ENCODE measurements around the gene SPHK1. TPM values are rescaled to one million over a fixed set of nuclear protein-coding genes. Genes with fewer than 3 reads are reported as not detected.

SPHK1 gene
- total RNA-seq, 1 donor from 2014 or later = 11.0 TPM

- no peak for DNase-seq (ENCODE audit: low spot score)
- intact Hi-C loops (cut with DNase I) = no loop called here
Observed at GRCh38 chr17:76402711-76403110, 18.3 kb downstream of the SPHK1 start.

- intact Hi-C loops (cut with DNase I) = no loop called here
- DNase-seq (ENCODE audit: low spot score) = peak; percentile 35
Observed at GRCh38 chr17:76404256-76404655, 19.8 kb downstream of the SPHK1 start.

- peak; percentile 73 for DNase-seq (ENCODE audit: low spot score)
- intact Hi-C loops (cut with DNase I) = loop anchor here (5.0 kb wide), 1 partner anchor 92 kb away; no protein-coding TSS in a partner anchor
Observed at GRCh38 chr17:76404976-76405563, 20.7 kb downstream of the SPHK1 start.

GRCh38 chr17:76405607-76405966 is 21.2 kb downstream of the SPHK1 start:
- no peak for DNase-seq (ENCODE audit: low spot score)
- intact Hi-C loops (cut with DNase I) = loop anchor here (5.0 kb wide), 1 partner anchor 92 kb away; no protein-coding TSS in a partner anchor

- intact Hi-C loops (cut with DNase I) = loop anchor here (2.0 to 5.0 kb wide), 2 partner anchors 47 to 91 kb away; partner anchors contain the start of gene UBE2O
Observed at GRCh38 chr17:76405967-76406647, 21.7 kb downstream of the SPHK1 start.

DNA sequence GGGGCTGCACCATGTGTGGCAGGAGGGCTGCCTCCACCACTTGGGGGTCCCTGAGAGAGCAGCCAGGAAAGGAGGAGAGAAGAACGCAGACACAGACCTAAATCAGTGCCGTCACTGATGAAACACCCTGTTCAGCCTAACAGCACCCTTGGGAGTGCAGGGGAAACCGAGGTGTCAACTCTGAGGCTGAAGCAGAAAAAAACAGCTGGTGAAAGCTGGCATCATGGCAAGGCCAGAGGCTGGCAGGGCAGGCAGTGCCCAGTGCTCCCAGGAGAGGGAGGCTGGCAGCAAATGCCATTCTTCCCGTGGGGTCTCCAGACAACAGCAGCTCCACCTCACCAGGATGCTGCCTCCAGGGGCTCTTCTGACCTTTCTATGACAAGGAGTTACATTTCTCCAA is 23.1 kb downstream of the SPHK1 start:
- no peak for DNase-seq (ENCODE audit: low spot score)
- intact Hi-C loops (cut with DNase I) = loop anchor here (2.0 to 5.0 kb wide), 2 partner anchors 45 to 90 kb away; partner anchors contain the start of gene UBE2O

More at GRCh38 chr17:76405967-76406647, 21.7 kb downstream of the SPHK1 start:
- peak; percentile 89 for DNase-seq (ENCODE audit: low spot score)

GRCh38 chr17:76408037-76408849 is 23.8 kb downstream of the SPHK1 start:
- no peak for DNase-seq (ENCODE audit: low spot score)
- intact Hi-C loops (cut with DNase I) = loop anchor here (2.0 to 5.0 kb wide), 2 partner anchors 51 to 89 kb away; no protein-coding TSS in a partner anchor

GRCh38 chr17:76410328-76410965 is 26.0 kb downstream of the SPHK1 start:
- DNase-seq (ENCODE audit: low spot score) = no peak
- intact Hi-C loops (cut with DNase I) = no loop called here

DNA sequence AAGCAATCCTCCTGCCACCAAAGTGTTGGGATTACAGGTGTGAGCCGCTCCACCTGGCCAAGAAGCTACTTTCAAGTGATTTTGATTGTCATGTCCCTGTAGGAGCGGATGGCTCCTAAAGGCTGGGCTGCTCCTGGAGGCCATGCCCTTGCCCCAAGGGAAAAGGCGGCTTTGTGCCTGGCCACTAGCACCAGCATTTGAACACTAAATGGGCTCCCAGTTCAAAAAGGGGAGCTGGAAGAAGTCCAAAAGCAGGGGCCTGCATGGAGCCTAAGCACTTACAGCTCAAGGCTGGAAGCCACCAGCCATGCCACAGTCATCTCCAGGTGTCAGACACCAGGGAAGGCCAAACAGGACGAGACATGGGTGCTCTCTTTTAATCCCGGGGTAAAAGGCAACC is 26.8 kb downstream of the SPHK1 start:
- intact Hi-C loops (cut with DNase I) = no loop called here
- DNase-seq (ENCODE audit: low spot score) = no peak

DNA sequence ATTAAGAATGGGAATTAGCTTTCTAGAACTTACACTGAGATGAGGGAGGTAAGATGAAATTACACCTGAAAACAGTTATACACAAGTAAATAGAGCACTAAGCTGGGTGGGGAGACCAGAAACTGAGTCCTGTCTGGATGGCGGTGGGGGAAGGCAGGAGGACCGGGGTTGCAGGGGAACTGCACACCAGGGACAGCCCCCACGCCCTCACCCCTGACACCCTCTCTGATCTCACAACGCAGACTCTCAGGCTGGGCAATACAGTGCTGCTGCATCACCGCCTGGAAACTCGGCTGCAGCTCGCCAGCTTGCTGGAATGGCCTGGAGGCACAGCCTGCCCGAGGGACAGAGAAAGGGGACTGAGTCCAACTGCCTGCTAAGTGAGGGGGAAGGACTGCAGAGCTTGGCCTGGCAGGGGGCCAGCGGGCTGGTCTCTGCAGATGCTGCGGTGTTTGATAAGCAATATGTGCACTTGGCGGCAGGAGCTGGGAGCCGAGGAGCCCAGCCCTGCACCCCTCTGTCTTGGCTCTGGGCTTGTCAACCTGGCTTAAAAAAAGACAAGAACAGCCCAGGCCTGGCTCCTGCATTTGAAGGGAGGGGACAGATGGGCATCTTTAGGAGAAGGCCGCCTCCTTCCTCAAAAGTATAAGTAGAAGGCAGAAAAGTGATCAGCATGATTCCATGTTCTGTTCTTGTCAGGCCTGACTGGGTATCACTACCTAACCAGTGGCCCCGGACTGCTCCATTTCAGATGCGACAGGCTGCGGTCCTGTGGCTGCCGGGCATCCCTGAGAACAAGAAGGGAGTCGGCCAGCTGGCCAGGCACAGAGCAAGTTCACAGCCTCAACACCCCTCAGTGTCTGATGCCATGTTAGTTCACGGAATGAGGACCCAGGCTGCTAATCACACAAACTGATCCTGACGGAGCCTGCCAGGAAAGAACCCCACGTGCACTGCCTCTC is 30.2 kb downstream of the SPHK1 start:
- DNase-seq (ENCODE audit: low spot score) = peak; percentile 87
- intact Hi-C loops (cut with DNase I) = loop anchor here (2.0 kb wide), 1 partner anchor 38 kb away; the partner anchor contains the start of gene UBE2O

DNA sequence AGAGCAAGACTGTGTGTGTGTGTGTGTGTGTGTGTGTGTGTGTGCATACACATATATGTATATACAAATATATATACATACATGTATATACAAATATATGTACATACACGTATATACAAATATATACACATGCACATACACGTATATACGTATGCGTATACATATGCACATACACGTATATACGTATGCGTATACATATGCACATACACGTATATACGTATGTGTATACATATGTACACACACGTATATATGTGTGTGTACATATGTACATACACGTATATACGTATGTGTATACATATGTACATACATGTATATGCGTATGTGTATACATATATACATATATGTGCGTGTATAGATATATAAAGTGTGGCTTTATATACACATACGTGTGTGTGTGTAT is 31.4 kb downstream of the SPHK1 start:
- DNase-seq (ENCODE audit: low spot score) = no peak
- intact Hi-C loops (cut with DNase I) = loop anchor here (2.0 kb wide), 1 partner anchor 37 kb away; the partner anchor contains the start of gene UBE2O

GRCh38 chr17:76416457-76416856 is 32.0 kb downstream of the SPHK1 start:
- intact Hi-C loops (cut with DNase I) = no loop called here
- no peak for DNase-seq (ENCODE audit: low spot score)

- no peak for DNase-seq (ENCODE audit: low spot score)
- intact Hi-C loops (cut with DNase I) = no loop called here
Observed at GRCh38 chr17:76416899-76417298, 32.5 kb downstream of the SPHK1 start.

GRCh38 chr17:76417499-76418143 is 33.2 kb downstream of the SPHK1 start:
- intact Hi-C loops (cut with DNase I) = no loop called here
- no peak for DNase-seq (ENCODE audit: low spot score)

DNA sequence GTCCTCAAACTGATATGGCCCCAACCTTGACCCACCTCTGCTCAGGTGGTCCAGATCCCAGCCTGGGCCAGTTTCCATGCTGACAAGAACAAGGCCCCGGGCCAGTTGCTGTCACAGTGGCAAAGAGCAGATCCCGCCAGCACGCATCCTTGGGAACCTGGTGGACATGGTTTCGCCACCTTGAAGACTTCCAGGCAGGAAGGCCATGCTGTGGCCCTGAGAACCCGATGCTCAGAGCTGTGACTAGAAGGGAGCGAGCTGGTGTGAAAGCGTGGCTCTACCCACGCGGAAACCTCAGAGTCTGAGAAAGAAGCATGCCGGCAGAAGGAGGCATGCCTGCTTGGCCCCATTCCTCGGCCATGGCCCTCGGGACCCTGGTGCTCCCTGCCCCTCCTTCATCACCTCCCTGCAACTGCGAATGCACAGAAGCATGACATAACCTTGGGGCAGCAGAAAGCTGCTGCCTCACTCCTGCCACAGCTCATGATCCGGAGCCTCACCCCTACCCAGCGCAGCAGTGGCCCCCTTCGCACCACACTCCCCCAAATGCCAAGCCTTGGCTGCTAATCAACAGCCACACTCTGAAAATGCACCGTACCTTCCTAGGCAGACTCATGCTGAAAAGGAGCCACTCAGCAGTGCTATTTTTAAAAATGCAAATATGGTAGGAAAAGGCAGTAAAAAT is 35.3 kb downstream of the SPHK1 start:
- intact Hi-C loops (cut with DNase I) = no loop called here

GRCh38 chr17:76420356-76421043 is 36.1 kb downstream of the SPHK1 start:
- DNase-seq (ENCODE audit: low spot score) = no peak
- intact Hi-C loops (cut with DNase I) = no loop called here

More for the DNA sequence above, 35.3 kb downstream of the SPHK1 start:
- DNase-seq (ENCODE audit: low spot score) = no peak

DNA sequence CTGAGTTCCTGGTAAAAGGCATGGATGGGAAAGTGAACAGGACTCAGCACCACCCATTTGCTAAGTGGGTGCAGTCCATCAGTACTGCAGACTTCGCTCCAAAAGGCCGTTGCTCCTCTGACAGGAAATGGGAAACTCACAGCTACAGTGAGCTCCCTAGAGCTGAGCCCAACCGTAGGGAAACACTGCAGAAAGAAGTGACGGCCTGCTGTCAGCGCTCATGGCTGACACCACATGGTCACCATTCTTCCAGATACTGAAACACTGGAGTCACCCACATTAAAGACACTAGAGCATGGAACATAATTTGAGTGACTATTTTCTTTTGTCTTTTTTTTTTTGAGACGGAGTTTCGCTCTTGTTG is 36.6 kb downstream of the SPHK1 start:
- intact Hi-C loops (cut with DNase I) = no loop called here
- no peak for DNase-seq (ENCODE audit: low spot score)
